GDM1 (cell line): Measurements from ENCODE around the gene PTPRT.

Source experiments
- DNase-seq: peaks from one replicate; lab custom pipeline; 2025; lab: John Stamatoyannopoulos, UW

Gene PTPRT

GRCh38 chr20:42549496-42549895, 640.2 kb downstream of the PTPRT start:
- DNase-seq, result no peak

DNA sequence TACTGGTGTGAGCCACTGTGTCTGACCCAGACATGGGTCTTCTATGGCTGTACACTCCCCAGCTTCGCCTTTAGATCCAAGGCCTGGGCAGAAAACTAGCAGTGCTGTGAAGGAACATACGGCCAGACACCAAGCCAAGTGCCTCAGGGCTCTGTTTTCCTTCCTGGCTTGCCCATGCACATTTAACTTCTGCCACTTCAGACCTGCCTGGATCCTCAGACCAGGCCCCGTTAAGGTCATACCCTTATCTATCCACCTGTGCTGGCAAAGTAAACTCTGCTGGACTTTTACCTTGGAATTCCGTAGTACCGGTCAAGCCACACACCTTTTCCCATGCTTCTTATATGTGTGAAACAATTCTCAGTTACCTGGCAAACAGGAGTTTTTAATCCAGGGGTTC, 644.8 kb downstream of the PTPRT start:
- no peak for DNase-seq

GRCh38 chr20:42532831-42533230, 656.9 kb downstream of the PTPRT start:
- DNase-seq, result no peak

DNA sequence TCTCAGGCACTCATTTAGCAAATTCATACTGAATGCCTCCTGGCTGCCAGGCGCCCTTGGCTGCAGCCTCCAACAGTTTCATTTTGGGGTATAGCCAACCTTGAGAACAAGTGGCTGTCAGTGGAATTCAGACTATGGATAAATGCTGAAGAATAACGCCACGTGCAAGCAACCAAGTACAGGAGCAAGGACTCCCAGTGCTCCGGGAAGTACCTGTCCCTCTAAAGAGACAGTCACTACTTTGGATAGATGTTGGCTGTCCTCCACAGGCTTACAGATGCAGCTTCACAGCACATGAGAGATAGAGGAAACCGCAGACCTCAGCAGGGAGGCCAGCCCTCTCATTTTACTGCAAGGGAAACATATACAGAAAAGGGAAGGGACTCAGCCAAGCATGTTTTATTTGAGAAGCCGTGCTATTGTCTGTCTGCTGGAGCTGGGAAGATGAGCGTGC, 658.2 kb downstream of the PTPRT start:
- DNase-seq, result no peak

GRCh38 chr20:42530855-42531448, 658.8 kb downstream of the PTPRT start:
- no peak for DNase-seq

DNA sequence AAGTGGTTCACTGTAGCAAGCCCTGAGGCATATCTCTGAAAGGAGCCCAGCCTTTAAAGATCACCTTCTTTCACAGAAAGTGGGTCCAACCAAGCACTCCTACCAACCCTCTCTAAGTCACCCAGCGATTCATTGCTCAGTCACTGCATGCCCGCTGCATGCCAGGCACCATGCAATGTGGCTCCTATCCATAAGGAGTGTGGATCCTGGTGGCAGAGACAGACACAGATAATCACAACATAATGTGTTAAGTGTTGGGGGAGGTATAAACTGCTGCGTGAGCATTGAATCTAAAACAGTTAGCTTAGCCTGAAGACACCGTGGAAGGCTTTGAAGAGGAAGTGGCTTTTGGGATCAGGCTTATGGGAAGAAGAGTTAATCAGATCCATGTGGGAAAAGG, 659.5 kb downstream of the PTPRT start:
- DNase-seq, result no peak

GRCh38 chr20:42524058-42524457, 665.6 kb downstream of the PTPRT start:
- no peak for DNase-seq

GRCh38 chr20:42516692-42517091, 673.0 kb downstream of the PTPRT start:
- no peak for DNase-seq

DNA sequence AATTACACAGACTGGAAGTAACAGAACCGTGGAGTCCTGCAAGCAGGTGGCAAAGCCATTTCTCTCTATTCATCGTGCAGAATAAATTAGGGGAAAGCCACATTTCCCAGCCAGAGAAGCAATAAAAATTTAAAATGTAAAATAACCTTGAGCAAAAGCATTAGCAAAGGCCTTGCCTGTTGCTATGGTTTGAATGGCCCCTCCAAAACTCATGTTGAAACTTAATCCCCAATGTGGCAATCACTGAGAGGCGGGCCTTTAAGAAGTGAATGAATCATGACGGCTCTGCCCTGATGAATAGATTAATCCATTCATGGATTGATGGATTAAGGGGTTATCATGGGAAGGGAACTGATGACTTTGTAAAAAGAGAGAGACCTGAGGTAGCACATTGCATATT, 679.0 kb downstream of the PTPRT start:
- no peak for DNase-seq

DNA sequence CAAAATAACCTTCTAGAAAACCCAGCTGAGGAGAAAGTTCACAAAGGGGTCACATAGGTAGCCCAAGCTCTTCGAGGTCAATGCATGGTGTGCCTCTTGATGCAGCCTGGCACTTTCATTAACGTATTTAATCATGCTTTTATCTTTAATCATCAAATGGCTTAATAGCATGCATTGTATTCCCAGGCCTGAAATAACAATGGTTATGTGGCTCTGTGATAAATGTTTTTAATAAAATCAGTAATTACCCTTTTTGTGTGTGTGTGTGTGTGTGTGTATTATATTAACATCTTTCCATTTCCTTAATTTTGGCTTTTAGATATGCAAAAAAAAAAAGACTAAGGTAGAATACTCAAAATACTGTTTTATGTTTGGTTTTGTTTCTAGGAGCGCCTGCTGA, 681.8 kb downstream of the PTPRT start:
- no peak for DNase-seq

- no peak for DNase-seq
These were observed 683.3 kb downstream of the PTPRT start for GRCh38 chr20:42506397-42506796.

GRCh38 chr20:42502591-42502990, 687.1 kb downstream of the PTPRT start:
- DNase-seq, result no peak

DNA sequence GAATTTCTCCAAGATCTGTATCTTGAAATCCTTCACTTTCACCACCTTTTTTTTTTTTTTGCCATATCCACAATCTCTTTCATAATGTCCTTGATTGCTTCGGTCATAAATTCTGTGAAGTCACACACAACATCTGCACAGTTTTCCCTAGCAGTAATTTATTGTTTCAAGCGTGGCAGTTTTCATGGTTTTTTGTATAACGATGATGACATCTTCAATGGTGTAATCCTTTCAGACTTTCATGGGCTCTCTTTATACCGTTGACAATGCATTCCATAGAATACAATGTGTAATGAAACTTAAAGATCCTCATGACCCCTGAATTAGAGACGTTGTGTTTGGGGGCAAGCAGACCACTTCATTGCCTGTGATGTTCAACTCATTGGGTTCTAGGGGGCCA, 693.1 kb downstream of the PTPRT start:
- no peak for DNase-seq

DNA sequence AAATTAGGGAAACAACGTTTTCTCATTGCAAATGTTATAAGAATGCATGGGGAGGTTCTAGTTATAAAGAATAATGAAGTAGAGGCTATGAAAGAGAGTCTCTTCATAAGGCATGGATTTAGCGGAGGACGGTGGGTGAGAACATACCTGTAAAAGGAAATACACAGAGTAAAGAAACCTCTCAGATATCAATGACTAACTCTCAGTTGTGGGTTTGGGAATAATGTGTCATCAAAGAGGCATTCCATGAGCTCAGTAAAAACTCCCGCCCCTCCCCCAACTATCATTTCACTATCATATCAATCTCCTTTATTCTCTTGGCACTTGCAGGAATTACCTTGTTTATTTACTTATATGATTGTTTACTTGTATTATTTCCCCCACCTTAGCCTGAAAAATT, 695.4 kb downstream of the PTPRT start:
- DNase-seq, result no peak

GRCh38 chr20:42493001-42493400, 696.7 kb downstream of the PTPRT start:
- DNase-seq, result no peak

GRCh38 chr20:42492290-42492689, 697.4 kb downstream of the PTPRT start:
- DNase-seq, result no peak

- no peak for DNase-seq
These were observed 704.1 kb downstream of the PTPRT start for GRCh38 chr20:42485556-42485955.

DNA sequence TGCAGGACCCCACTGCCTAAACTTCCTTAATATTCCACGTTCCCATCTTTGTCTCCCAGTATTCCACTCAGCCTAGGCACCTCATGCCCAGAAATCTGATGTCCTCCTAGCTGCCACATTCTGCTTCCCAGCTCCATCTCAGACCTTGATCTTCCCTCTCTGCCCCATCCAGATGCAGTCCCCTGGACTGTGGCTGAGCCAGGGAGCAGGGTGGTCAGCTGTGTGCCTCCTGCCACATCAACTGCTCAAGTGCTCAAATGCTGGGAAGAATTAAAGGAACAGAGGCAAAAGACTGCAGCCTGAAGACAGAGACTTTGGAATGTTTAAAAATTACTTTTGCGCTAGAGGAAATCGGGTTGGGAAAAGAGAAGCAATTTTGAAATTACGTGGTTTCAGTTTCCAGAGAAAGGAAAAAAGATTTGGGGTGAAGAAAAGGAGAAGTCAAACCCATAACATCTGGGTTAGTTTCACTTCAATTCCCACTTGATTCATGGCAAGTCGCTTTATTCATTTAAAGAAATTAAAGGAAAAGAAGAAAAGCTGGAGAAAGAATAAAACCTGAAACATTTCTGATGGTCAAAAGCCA, 704.8 kb downstream of the PTPRT start:
- DNase-seq, result no peak

GRCh38 chr20:42484335-42484734, 705.4 kb downstream of the PTPRT start:
- DNase-seq, result no peak

GRCh38 chr20:42483730-42484303, 705.9 kb downstream of the PTPRT start:
- DNase-seq, result no peak

- DNase-seq, result no peak
These were observed 706.9 kb downstream of the PTPRT start for GRCh38 chr20:42482808-42483207.

DNA sequence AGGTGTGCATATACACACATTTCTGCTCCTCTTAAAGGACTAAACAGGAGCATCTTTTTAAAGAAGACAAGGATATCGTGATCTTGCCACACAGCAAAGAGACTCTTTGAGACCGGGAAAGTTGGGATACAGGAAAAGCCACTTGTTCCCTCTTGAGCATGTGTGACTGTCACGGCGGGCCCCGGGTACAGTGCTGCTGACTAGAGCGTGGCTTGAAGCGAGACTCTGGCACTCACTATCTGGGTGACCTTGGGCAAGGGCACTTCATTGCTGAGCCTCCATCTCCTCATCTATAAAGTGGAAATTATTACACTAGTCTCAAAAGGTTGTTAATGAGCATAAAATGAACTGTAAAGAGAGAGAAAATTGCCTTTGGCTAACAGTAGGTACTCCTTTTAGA, 713.9 kb downstream of the PTPRT start:
- no peak for DNase-seq

- no peak for DNase-seq
These were observed 715.1 kb downstream of the PTPRT start for GRCh38 chr20:42474646-42475045.

DNA sequence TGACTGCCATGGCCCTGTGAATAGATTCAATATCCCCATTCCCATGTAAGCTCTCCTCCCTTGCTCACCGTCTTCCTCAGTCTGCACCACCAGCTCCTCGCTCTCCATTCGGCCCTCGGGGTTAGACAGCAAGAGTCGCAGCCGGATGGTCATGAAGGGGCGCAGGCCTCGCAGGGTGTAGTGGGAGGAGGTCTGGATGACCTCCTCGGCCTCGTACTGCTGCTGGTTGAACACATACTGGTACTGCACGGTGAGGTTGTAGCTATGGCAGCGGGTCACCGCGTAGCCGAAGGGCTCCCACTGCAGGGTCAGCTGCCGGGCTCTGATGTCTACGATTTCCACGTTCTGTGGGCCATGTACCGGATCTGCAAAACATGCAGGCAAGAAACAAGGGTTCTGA, 717.5 kb downstream of the PTPRT start:
- DNase-seq, result no peak
